Activated CD8-positive, alpha-beta memory T cell treated with anti-CD3 and anti-CD28 coated beads for 24 hours (primary cell): ENCODE results near the gene ATF7IP.
"Not testable (repeated sequence)": the region's sequence is repeated elsewhere in the genome, so short reads cannot be mapped to it uniquely, and the experiment has no call there.

Experiments
- DNase-seq: peaks from one replicate; pipeline ENCODE4 v3.0.0-alpha.2; 2020

ATF7IP gene

GRCh38 chr12:14369311-14369710, 3.8 kb downstream of the ATF7IP start:
- no peak for DNase-seq

GRCh38 chr12:14373217-14373616, 7.7 kb downstream of the ATF7IP start:
- DNase-seq = no peak

- DNase-seq = no peak
These were observed 14.0 kb downstream of the ATF7IP start for GRCh38 chr12:14379508-14379907.

GRCh38 chr12:14384783-14385638, 19.5 kb downstream of the ATF7IP start:
- peak; percentile 77 for DNase-seq

GRCh38 chr12:14387219-14387871, 21.9 kb downstream of the ATF7IP start:
- no peak for DNase-seq

- no peak for DNase-seq
These were observed 25.0 kb downstream of the ATF7IP start for GRCh38 chr12:14390449-14390848.

GRCh38 chr12:14390870-14391530, 25.5 kb downstream of the ATF7IP start:
- DNase-seq = no peak

- DNase-seq = no peak
These were observed 28.3 kb downstream of the ATF7IP start for GRCh38 chr12:14393751-14394150.

- DNase-seq = no peak
These were observed 29.0 kb downstream of the ATF7IP start for GRCh38 chr12:14394317-14395073.

- DNase-seq = no peak
These were observed 29.7 kb downstream of the ATF7IP start for GRCh38 chr12:14395074-14395778.

GRCh38 chr12:14396071-14396470, 30.6 kb downstream of the ATF7IP start:
- no peak for DNase-seq

- no peak for DNase-seq
These were observed 34.4 kb downstream of the ATF7IP start for GRCh38 chr12:14399871-14400270.

GRCh38 chr12:14400599-14400998, 35.1 kb downstream of the ATF7IP start:
- no peak for DNase-seq

- not testable (repeated sequence) for DNase-seq
These were observed 35.8 kb downstream of the ATF7IP start for GRCh38 chr12:14401267-14401666.

- DNase-seq = no peak
These were observed 37.2 kb downstream of the ATF7IP start for GRCh38 chr12:14402697-14403096.

- DNase-seq = no peak
These were observed 37.8 kb downstream of the ATF7IP start for GRCh38 chr12:14403293-14403692.

GRCh38 chr12:14403711-14404196, 38.3 kb downstream of the ATF7IP start:
- DNase-seq = no peak

- not testable (repeated sequence) for DNase-seq
These were observed 39.9 kb downstream of the ATF7IP start for GRCh38 chr12:14405407-14405806.

- DNase-seq = no peak
These were observed 42.7 kb downstream of the ATF7IP start for GRCh38 chr12:14408208-14408607.

- no peak for DNase-seq
These were observed 44.7 kb downstream of the ATF7IP start for GRCh38 chr12:14410177-14410576.

GRCh38 chr12:14410841-14411569, 45.5 kb downstream of the ATF7IP start:
- DNase-seq = no peak
